ENCODE data around the gene MB21D2.

MB21D2 gene

GRCh38 chr3:192890347-192891335 is 27.0 kb downstream of the MB21D2 start:
- DNase-seq (ENCODE audit: low read depth), result no peak

- no peak for DNase-seq (ENCODE audit: low read depth)
These were observed 28.0 kb downstream of the MB21D2 start for GRCh38 chr3:192889679-192890078.

GRCh38 chr3:192888190-192888589 is 29.5 kb downstream of the MB21D2 start:
- DNase-seq (ENCODE audit: low read depth), result no peak

GRCh38 chr3:192887701-192888100 is 30.0 kb downstream of the MB21D2 start:
- no peak for DNase-seq (ENCODE audit: low read depth)

- DNase-seq (ENCODE audit: low read depth), result no peak
These were observed 30.6 kb downstream of the MB21D2 start for GRCh38 chr3:192887047-192887446.

GRCh38 chr3:192884777-192885773 is 32.6 kb downstream of the MB21D2 start:
- DNase-seq (ENCODE audit: low read depth), result no peak

GRCh38 chr3:192883512-192883911 is 34.1 kb downstream of the MB21D2 start:
- DNase-seq (ENCODE audit: low read depth), result no peak

- no peak for DNase-seq (ENCODE audit: low read depth)
These were observed 36.4 kb downstream of the MB21D2 start for GRCh38 chr3:192881159-192881786.

GRCh38 chr3:192880313-192880712 is 37.3 kb downstream of the MB21D2 start:
- no peak for DNase-seq (ENCODE audit: low read depth)

- DNase-seq (ENCODE audit: low read depth), result no peak
These were observed 38.2 kb downstream of the MB21D2 start for GRCh38 chr3:192879346-192880031.

GRCh38 chr3:192875971-192876565 is 41.6 kb downstream of the MB21D2 start:
- DNase-seq (ENCODE audit: low read depth), result no peak

- DNase-seq (ENCODE audit: low read depth), result no peak
These were observed 46.8 kb downstream of the MB21D2 start for GRCh38 chr3:192870822-192871221.

GRCh38 chr3:192869131-192870031 is 48.3 kb downstream of the MB21D2 start:
- no peak for DNase-seq (ENCODE audit: low read depth)

- no peak for DNase-seq (ENCODE audit: low read depth)
These were observed 50.0 kb downstream of the MB21D2 start for GRCh38 chr3:192867645-192868044.

- no peak for DNase-seq (ENCODE audit: low read depth)
These were observed 50.9 kb downstream of the MB21D2 start for GRCh38 chr3:192866804-192867203.

GRCh38 chr3:192864941-192865340 is 52.7 kb downstream of the MB21D2 start:
- no peak for DNase-seq (ENCODE audit: low read depth)

- no peak for DNase-seq (ENCODE audit: low read depth)
These were observed 54.6 kb downstream of the MB21D2 start for GRCh38 chr3:192863091-192863420.

GRCh38 chr3:192862408-192863090 is 55.1 kb downstream of the MB21D2 start:
- no peak for DNase-seq (ENCODE audit: low read depth)

GRCh38 chr3:192861972-192862371 is 55.7 kb downstream of the MB21D2 start:
- DNase-seq (ENCODE audit: low read depth), result no peak
